ENCODE data around the gene ABHD1. TPM values are rescaled to one million over a fixed set of nuclear protein-coding genes. Genes with fewer than 3 reads are reported as not detected.
A peak's percentile ranks its signal among the peaks of the same experiment; 100 is the strongest.

The ABHD1 gene
- total RNA-seq, 3 donors from 2014 or later (not counting 1 experiment from before 2014, with no cell fraction given), result 0.88 to 2.4 (median 1.2) TPM

- H3K27me3 Mint-ChIP-seq (ENCODE audit: low read depth in 2 of 2), result no peaks in the 10 kb centered on the region
- WGBS (ENCODE audit: insufficient coverage), result 72% methylated on average over 8 of the region's 10 CpGs
- no peak for DNase-seq
- peak overlapping the region; percentile 82 for H3K27ac ChIP-seq (ENCODE audit: low read length)
- H3K9me3 ChIP-seq (ENCODE audit: control insufficient read depth, insufficient read depth, low read length), result no peaks in the 10 kb centered on the region
- H3K4me1 Mint-ChIP-seq, result peaks cover 29 to 40% of the 10 kb centered on the region in 2 donors
- no peak for TF ChIP-seq CTCF (IDR thresholded peaks at IDR 0.05)
- H3K4me3 Mint-ChIP-seq, result peak overlapping the region; percentile 80
- ATAC-seq, result no peak
- H3K9me3 Mint-ChIP-seq, result no peaks in the 10 kb centered on the region
- no peaks in the 10 kb centered on the region for H3K36me3 ChIP-seq (ENCODE audit: control insufficient read depth, insufficient read depth, low read length)
- H3K27me3 ChIP-seq (ENCODE audit: control insufficient read depth, insufficient read depth, low read length), result no peaks in the 10 kb centered on the region
- peaks cover 43% of the 10 kb centered on the region for H3K4me1 ChIP-seq (ENCODE audit: control insufficient read depth, insufficient read depth, low read length)
- intact Hi-C loops (cut with micrococcal nuclease), result loop anchor here (5.0 to 10.0 kb wide), 2 partner anchors 50 to 127 kb away; partner anchors contain the start of genes ATRAID, PREB, PRR30 and SLC5A6
- H3K27ac Mint-ChIP-seq, result peak overlapping the region; percentile 79 to 87
- peak overlapping the region; percentile 65 for H3K4me3 ChIP-seq (ENCODE audit: low read length)
- no peaks in the 10 kb centered on the region for H3K36me3 Mint-ChIP-seq
These were observed 38.4 kb upstream of the ABHD1 start for GRCh38 chr2:27085062-27085672.

GRCh38 chr2:27085673-27086089 is 37.9 kb upstream of the ABHD1 start:
- Histone ChIP-seq H3K4me1 (ENCODE audit: control insufficient read depth, insufficient read depth, low read length) (peaks cover 40% of the 10 kb centered on the region), H3K27me3 (ENCODE audit: control insufficient read depth, insufficient read depth, low read length) (no peaks in the 10 kb centered on the region), H3K27ac (ENCODE audit: low read length) (peak overlapping the region; percentile 82), H3K36me3 (ENCODE audit: control insufficient read depth, insufficient read depth, low read length) (no peaks in the 10 kb centered on the region), H3K4me3 (ENCODE audit: low read length) (peak overlapping the region; percentile 65), H3K9me3 (ENCODE audit: control insufficient read depth, insufficient read depth, low read length) (no peaks in the 10 kb centered on the region)
- DNase-seq (no peak), ATAC-seq (peak in 1 of 3 donors; percentile 0)
- Mint-ChIP-seq H3K9me3 (no peaks in the 10 kb centered on the region), H3K4me3 (peak overlapping the region; percentile 80), H3K4me1 (peaks cover 28 to 34% of the 10 kb centered on the region in 2 donors), H3K27ac (peak overlapping the region; percentile 79 to 87), H3K27me3 (ENCODE audit: low read depth in 2 of 2) (no peaks in the 10 kb centered on the region), H3K36me3 (no peaks in the 10 kb centered on the region)
- TF ChIP-seq CTCF (IDR thresholded peaks at IDR 0.05), result no peak
- intact Hi-C loops (cut with micrococcal nuclease), result loop anchor here (1.0 to 10.0 kb wide), 4 partner anchors 14 to 127 kb away; partner anchors contain the start of genes AGBL5, ATRAID, OST4 and PREB
- WGBS (ENCODE audit: insufficient coverage), result 3% methylated on average over 38 of the region's 38 CpGs

- H3K4me1 ChIP-seq (ENCODE audit: control insufficient read depth, insufficient read depth, low read length), result peaks cover 34% of the 10 kb centered on the region
- H3K4me3 Mint-ChIP-seq, result peak overlapping the region; percentile 89
- peak overlapping the region; percentile 65 for H3K4me3 ChIP-seq (ENCODE audit: low read length)
These were observed 37.4 kb upstream of the ABHD1 start for GRCh38 chr2:27086090-27086723.

More at GRCh38 chr2:27086090-27086723, 37.4 kb upstream of the ABHD1 start:
- under 1% methylated on average over 81 of the region's 81 CpGs for WGBS (ENCODE audit: insufficient coverage)
- Histone ChIP-seq H3K9me3 (ENCODE audit: control insufficient read depth, insufficient read depth, low read length) (no peaks in the 10 kb centered on the region), H3K27me3 (ENCODE audit: control insufficient read depth, insufficient read depth, low read length) (no peaks in the 10 kb centered on the region), H3K36me3 (ENCODE audit: control insufficient read depth, insufficient read depth, low read length) (no peaks in the 10 kb centered on the region), H3K27ac (ENCODE audit: low read length) (peak overlapping the region; percentile 82)
- no peaks in the 10 kb centered on the region for H3K9me3 Mint-ChIP-seq
- peak; percentile 86 for TF ChIP-seq CTCF (IDR thresholded peaks at IDR 0.05)
- ATAC-seq, result peak; percentile 93 to 98 (median 96)
- no peaks in the 10 kb centered on the region for H3K36me3 Mint-ChIP-seq
- DNase-seq, result peak; percentile 99
- intact Hi-C loops (cut with micrococcal nuclease), result loop anchor here (1.0 to 10.0 kb wide), 4 partner anchors 15 to 126 kb away; partner anchors contain the start of genes AGBL5, ATRAID, OST4 and PREB
- H3K4me1 Mint-ChIP-seq, result peaks cover 23 to 29% of the 10 kb centered on the region in 2 donors
- peak overlapping the region; percentile 60 to 87 for H3K27ac Mint-ChIP-seq
- no peaks in the 10 kb centered on the region for H3K27me3 Mint-ChIP-seq (ENCODE audit: low read depth in 2 of 2)
